Measurements from ENCODE around the gene CMTM6. TPM values are rescaled to one million over a fixed set of nuclear protein-coding genes. Genes with fewer than 3 reads are reported as not detected.

Gene CMTM6
- total and polyA plus RNA-seq, 10 of the 15 experiments (the other 5 are each of a cell fraction or from before 2014, with no cell fraction given) = 27.1 to 97.3 (median 61.4) TPM

DNA sequence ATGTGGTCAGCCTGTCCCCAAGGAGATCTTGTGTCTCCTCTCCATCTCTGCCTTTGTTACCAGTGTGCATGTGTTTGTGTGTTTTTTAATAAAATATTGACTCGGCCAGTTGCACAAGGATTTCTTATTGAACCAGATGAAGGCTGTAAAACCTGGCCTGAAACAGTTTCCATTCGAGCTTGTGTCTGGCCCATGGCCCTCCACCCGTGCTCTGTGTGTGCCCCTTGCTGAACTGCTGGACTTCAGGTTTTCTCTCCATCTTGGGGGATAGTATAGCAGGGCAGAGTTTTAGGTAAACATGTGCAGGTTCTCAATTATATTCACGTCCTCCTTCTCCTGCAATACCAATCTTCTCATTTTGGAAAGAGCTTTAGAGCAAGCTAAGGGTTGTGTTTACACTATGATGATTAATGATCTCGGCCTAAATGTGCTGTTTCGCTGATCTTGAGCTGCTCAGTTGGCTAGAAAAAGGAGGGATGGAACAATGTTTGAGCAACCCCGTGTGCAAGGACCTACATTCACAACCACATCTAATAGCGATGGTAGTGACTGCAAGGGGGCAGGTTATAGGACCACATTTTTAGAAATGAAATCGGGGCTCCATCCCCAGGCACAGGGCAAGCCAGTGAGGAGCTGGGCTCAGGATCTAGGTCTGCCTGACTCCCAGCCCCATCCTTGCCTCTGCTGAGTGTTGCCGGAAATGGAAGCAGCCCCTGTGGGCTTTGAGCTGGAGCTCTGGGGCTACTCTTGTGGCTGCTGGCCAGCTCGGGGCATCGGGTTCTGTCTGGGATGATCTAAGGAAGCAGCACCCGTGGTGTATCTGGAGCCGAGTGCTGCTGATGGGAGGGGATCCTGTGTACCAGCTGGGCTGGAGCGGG lies 47.7 kb downstream of the CMTM6 start:
- Histone ChIP-seq H3K36me3 (ENCODE audit: control insufficient read depth in 2 of 2, insufficient read depth in 2 of 2, low read length in 1 of 2) (peaks cover 0 to 4% of the 10 kb centered on the region in 2 experiments; a peak in 1 of 4 replicates), H3K9me3 (replicated peaks; ENCODE audit: control insufficient read depth, insufficient read depth, low read length) (no peaks in the 10 kb centered on the region), H3K9ac (ENCODE audit: control insufficient read depth, insufficient read depth, low read length) (no peak overlapping the region), H4K20me1 (ENCODE audit: control insufficient read depth, insufficient read depth) (no peaks in the 10 kb centered on the region), H3K79me2 (ENCODE audit: control insufficient read depth, insufficient read depth, low read length) (no peaks in the 10 kb centered on the region), H3K4me2 (ENCODE audit: control insufficient read depth, insufficient read depth) (no peak overlapping the region), H3K27me3 (replicated peaks in 1 of 2; ENCODE audit: control insufficient read depth in 2 of 2, insufficient read depth in 2 of 2, low read length in 1 of 2) (no peaks in the 10 kb centered on the region; a peak in 1 of 4 replicates), H2AFZ (ENCODE audit: control insufficient read depth, low read depth, low read length) (no peak overlapping the region), H3K27ac (ENCODE audit: control insufficient read depth, insufficient read depth) (no peak overlapping the region), H3K4me1 (ENCODE audit: control insufficient read depth, insufficient read depth, low read length) (peaks cover 30% of the 10 kb centered on the region), H3K4me3 (no peak overlapping the region)
- BruUV-seq (replicated peaks) = no TSS peak
- ATAC-seq (no peak), DNase-seq (ENCODE audit: low read depth, low spot score) (no peak), FAIRE-seq (no peak)
- 40% methylated on average over 15 of the region's 15 CpGs for WGBS (ENCODE audit: insufficient coverage, insufficient replicate concordance, low lambda C conversion rate, missing lambda C conversion rate)
- ChIA-PET RAD21 (ENCODE audit: unreplicated experiment) (interaction anchor here (1.0 to 6.0 kb wide), 8 partner anchors 14 to 80 kb away, joined by 3 to 66 read pairs (median 4); no protein-coding TSS in a partner anchor), SMC1A (ENCODE audit: uncharacterized antibody, unreplicated experiment) (interaction anchor here (1.1 to 9.0 kb wide), 9 partner anchors 13 to 79 kb away, joined by 3 to 119 read pairs (median 8); no protein-coding TSS in a partner anchor), CTCF (interaction anchor here (1.0 to 7.3 kb wide), 5 partner anchors 13 to 60 kb away, joined by 3 to 41 read pairs (median 8); no protein-coding TSS in a partner anchor), POLR2A (interaction anchor here (0.6 to 3.8 kb wide), 3 partner anchors 16 to 46 kb away, joined by 3 to 20 read pairs (median 6); no protein-coding TSS in a partner anchor)
- TF ChIP-seq MTA2 (IDR thresholded peaks at IDR 0.05; ENCODE audit: low read depth) (no peak), SPI1 (IDR thresholded peaks at IDR 0.05; ENCODE audit: borderline replicate concordance, insufficient read depth, low read depth, low read length) (no peak), TCF7 (IDR thresholded peaks at IDR 0.05; ENCODE audit: borderline replicate concordance) (no peak), JUNB (IDR thresholded peaks at IDR 0.05) (no peak), CBX5 (IDR thresholded peaks at IDR 0.05; ENCODE audit: low read depth) (no peak), BHLHE40 (IDR thresholded peaks at IDR 0.05; ENCODE audit: borderline replicate concordance in 1 of 2, low read depth in 2 of 2, low read length in 1 of 2) (no peak), SRF (IDR thresholded peaks at IDR 0.05; ENCODE audit: low read depth in 2 of 2, low read length in 2 of 2) (no peak), NR2C2 (IDR thresholded peaks at IDR 0.05; ENCODE audit: borderline replicate concordance, control insufficient read depth, insufficient read length, low read depth) (no peak), SMARCA5 (IDR thresholded peaks at IDR 0.05) (no peak), IRF4 (IDR thresholded peaks at IDR 0.05; ENCODE audit: low read depth, low read length) (no peak), SIX5 (IDR thresholded peaks at IDR 0.05; ENCODE audit: low read depth, low read length, severe bottlenecking) (no peak), JUND (IDR thresholded peaks at IDR 0.05; ENCODE audit: low read depth, low read length) (no peak), ZNF217 (IDR thresholded peaks at IDR 0.05) (no peak), STAT3 (IDR thresholded peaks at IDR 0.05; ENCODE audit: low read depth, low read length) (no peak)
- TF ChIP-seq, protein P1, sequence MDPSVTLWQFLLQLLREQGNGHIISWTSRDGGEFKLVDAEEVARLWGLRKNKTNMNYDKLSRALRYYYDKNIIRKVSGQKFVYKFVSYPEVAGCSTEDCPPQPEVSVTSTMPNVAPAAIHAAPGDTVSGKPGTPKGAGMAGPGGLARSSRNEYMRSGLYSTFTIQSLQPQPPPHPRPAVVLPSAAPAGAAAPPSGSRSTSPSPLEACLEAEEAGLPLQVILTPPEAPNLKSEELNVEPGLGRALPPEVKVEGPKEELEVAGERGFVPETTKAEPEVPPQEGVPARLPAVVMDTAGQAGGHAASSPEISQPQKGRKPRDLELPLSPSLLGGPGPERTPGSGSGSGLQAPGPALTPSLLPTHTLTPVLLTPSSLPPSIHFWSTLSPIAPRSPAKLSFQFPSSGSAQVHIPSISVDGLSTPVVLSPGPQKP (IDR thresholded peaks at IDR 0.05; ENCODE audit: low read depth, low read length) = no peak
- in situ Hi-C loops (cut with MboI) (no loop called here), intact Hi-C loops (cut with micrococcal nuclease; ENCODE audit: unreplicated experiment) (loop anchor here (1.0 kb wide), 1 partner anchor 16 kb away; no protein-coding TSS in a partner anchor)

Data from GM12878 (cell line).